Fibroblast of villous mesenchyme (primary cell): ENCODE measurements around the gene GARIN5B. TPM values are rescaled to one million over a fixed set of nuclear protein-coding genes. Genes with fewer than 3 reads are reported as not detected.

Experiments
- DNase-seq: peaks from one replicate; pipeline ENCODE4 v3.0.0-alpha.2; 2010; ENCODE audit warnings: low read depth
- H3K4me3 ChIP-seq: 2 replicates; pipeline ENCODE4 v1.5.1; 2011; ENCODE audit warnings: low read depth, mild to moderate bottlenecking, low read length
- total RNA-seq: library from RNA; depleted of rRNA; stranded (reverse); fragments of >200 nt; gene quantifications from 2 replicates; pipeline ENCODE4 v1.2.3, GENCODE V29; 2012
- TF ChIP-seq, protein P1 (sequence below): IDR thresholded peaks from 2 replicates; pipeline ENCODE4 v1.5.1; 2012; ENCODE audit warnings: low read depth, mild to moderate bottlenecking, low read length; ENCODE audit not compliant: insufficient read depth

The GARIN5B gene
- total RNA-seq, 1 donor = not detected

DNA sequence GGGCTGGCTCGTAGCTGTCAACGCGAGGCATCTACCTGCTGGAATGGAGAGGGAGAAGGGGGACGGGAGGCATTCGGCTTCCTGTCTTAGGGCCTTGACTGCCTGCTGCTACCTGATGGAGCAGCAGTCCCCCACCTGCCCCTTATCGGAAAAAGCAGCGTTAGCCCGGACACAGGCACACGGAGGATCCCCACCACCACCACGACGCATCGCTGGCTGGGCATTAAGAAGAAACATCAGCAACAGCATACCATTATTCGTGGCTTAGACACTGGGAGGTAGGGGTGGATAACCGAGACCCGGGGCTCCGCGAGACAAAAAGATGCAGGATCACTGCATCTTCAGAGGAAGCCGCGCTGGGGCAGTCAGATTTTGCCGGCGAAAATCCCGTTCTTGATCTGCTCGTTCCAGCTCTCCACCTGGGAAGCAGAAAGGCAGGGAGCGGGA, 9.7 kb downstream of the GARIN5B start:
- peak overlapping the region; percentile 59 for H3K4me3 ChIP-seq
- TF ChIP-seq, protein P1, sequence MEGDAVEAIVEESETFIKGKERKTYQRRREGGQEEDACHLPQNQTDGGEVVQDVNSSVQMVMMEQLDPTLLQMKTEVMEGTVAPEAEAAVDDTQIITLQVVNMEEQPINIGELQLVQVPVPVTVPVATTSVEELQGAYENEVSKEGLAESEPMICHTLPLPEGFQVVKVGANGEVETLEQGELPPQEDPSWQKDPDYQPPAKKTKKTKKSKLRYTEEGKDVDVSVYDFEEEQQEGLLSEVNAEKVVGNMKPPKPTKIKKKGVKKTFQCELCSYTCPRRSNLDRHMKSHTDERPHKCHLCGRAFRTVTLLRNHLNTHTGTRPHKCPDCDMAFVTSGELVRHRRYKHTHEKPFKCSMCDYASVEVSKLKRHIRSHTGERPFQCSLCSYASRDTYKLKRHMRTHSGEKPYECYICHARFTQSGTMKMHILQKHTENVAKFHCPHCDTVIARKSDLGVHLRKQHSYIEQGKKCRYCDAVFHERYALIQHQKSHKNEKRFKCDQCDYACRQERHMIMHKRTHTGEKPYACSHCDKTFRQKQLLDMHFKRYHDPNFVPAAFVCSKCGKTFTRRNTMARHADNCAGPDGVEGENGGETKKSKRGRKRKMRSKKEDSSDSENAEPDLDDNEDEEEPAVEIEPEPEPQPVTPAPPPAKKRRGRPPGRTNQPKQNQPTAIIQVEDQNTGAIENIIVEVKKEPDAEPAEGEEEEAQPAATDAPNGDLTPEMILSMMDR = no peak
- no peak for DNase-seq

GRCh38 chr19:55352549-55353145, 10.4 kb downstream of the GARIN5B start:
- TF ChIP-seq, protein P1 = no peak
- DNase-seq = no peak
- no peak overlapping the region for H3K4me3 ChIP-seq

DNA sequence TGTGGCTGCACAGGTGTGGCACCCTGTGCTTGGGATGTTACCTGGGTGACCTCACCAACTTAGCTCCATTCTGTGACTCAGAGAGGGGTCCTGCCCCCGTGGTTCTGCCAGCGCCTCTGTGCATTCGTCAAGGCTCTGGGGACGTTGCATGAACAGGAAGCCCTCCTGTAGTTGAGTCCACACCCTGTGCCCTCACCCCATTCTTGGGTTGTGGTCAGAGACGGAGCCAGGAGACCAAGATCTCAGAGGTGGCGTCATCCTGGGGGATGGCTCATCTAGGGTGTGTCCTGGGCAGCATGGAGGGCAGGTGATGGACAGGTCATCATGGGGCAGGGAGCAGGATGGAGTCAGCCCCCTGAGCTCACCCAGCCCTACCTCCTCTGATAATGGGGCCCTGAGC, 11.0 kb downstream of the GARIN5B start:
- H3K4me3 ChIP-seq = no peak overlapping the region
- TF ChIP-seq, protein P1 = no peak
- DNase-seq = no peak

DNA sequence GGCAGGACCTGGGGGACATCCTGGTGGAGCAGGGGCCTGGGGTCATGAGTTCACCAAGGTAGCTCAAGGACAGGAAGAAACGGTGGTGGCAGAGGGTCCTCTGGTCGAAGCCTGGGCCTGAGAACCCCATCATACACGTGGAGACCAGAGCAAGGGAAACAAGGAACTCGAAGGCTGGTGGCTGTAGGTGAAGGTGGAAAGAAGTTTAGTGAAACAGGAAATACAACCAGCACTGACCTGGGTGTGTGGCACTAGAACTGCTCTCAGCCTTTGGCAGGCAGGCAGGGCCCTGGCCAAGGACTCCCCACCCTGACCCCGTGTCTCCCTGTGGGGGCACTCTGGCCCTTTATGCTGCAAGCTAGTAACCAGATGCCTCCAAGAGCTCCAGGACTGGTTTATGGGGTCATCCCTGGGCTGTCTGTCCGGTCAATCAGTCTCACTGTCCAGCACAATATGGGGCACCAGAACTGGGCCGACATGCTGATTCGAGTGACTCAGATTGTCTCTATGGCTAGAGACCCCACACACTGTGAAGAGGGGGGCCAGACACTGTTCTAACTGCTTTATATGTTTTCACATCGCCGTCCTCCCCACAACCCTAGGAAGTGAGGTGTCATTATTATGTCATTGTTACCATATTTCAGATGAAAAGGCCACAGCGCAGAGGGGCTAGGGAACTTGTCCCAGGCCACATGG, 12.3 kb downstream of the GARIN5B start:
- TF ChIP-seq, protein P1 = no peak
- no peak overlapping the region for H3K4me3 ChIP-seq
- DNase-seq = no peak

DNA sequence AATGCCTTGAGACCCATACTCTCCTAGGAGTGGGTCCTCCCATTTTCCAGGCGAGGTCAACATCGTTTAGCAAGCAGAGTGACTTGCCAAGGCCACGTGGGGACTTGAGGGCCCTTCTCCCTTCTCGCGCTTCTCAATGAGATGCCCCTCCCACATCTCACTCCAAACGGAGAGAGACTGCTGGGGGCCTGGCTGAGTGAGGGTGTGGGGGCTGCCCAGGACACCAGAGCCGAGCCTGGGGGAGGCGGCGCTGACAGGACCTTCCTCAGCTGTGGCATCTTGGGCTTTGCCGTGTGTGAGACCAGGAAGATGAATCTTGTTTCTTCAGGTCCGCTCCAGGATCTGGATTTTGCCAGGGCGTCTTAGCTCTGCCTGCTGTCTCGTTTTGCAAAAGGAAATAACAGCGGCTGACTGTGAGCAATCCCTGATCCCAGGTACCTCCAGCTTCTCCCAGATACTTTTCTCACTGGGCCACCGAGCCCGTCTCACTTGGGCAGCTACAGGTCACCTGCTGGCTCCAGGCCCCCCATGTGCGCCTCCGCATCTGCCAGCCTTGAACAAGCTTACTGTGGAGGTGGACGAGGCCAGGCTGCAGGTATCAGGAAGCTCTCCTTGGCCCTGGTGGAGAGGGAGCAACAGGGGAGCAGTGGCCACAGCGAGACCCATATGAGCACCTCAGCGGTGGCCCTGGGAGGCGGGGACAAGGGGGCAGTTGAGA, 14.6 kb downstream of the GARIN5B start:
- TF ChIP-seq, protein P1 = no peak
- no peak overlapping the region for H3K4me3 ChIP-seq
- DNase-seq = no peak

DNA sequence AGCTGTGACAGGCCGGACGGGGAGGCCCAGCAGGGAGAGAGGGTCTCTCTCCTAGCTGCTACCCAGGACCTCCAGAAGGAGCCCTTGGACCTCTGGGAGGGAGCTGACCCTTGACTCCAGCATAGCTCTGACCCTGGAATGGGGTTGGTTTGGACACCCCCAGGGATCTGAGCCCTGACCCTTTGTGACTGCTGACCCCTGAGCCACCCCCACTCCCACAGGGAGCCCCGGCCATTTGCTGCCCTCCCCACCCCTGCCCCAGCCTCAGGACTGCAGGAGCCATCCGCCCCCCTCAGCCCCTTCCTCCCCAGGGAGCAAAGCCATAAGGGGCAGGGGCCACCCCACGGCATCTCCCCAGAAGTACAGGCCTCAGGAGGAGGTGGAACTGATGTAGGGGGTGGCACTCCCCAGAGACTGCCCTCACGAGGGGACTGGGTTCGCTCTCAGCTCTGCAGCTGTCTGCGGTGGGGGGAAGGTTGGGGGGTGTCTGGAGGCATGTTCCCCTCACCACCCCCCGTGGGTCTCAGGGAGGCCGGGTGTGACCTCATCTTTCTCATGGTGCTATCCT, 15.5 kb downstream of the GARIN5B start:
- H3K4me3 ChIP-seq = no peak overlapping the region
- TF ChIP-seq, protein P1 = no peak
- DNase-seq = no peak
